Muscle of arm (tissue), 12 donors: Measurements from ENCODE around the gene EME2. TPM values are rescaled to one million over a fixed set of nuclear protein-coding genes. Genes with fewer than 3 reads are reported as not detected.

Source experiments
- DNase-seq: peaks from one replicate; pipeline ENCODE4 v3.0.0-alpha.2; 2013
- polyA plus RNA-seq, 12 donors: library from polyadenylated mRNA; unstranded; fragments of 120-200 nt; gene quantifications; one replicate each; pipeline ENCODE4 v1.2.1, GENCODE V29; 2013; ENCODE audit not compliant: insufficient read length in 12 of 12

The EME2 gene
- polyA plus RNA-seq, 12 donors = 4.4 to 13.3 (median 6.4) TPM; not detected in 1

- no peak for DNase-seq
These were observed 45.7 kb downstream of the EME2 start for GRCh38 chr16:1818204-1818872.

- no peak for DNase-seq
These were observed 46.4 kb downstream of the EME2 start for GRCh38 chr16:1818873-1819525.

GRCh38 chr16:1819611-1820010, 47.0 kb downstream of the EME2 start:
- no peak for DNase-seq

- no peak for DNase-seq
These were observed 47.7 kb downstream of the EME2 start for GRCh38 chr16:1820096-1820945.

- DNase-seq = no peak
These were observed 48.3 kb downstream of the EME2 start for GRCh38 chr16:1820946-1821290.

- no peak for DNase-seq
These were observed 49.4 kb downstream of the EME2 start for GRCh38 chr16:1821861-1822611.

GRCh38 chr16:1822801-1823200, 50.2 kb downstream of the EME2 start:
- no peak for DNase-seq

GRCh38 chr16:1823821-1824220, 51.2 kb downstream of the EME2 start:
- DNase-seq = no peak

GRCh38 chr16:1825381-1825863, 52.8 kb downstream of the EME2 start:
- DNase-seq = no peak

Other genes starting within 250 kb of the EME2 start
- gene TMEM204, start 239.1 kb upstream of the EME2 start, polyA plus RNA-seq = 10 to 100 TPM in 10 of 12 donors, 1 to 10 TPM in 1, not detected in 1; 8.7 to 15.9 (median 12.8) TPM
- gene IFT140, start 160.7 kb upstream of the EME2 start, polyA plus RNA-seq = 10 to 100 TPM in 6 of 12 donors, 1 to 10 TPM in 5, not detected in 1; 7.3 to 23.5 (median 10.8) TPM
- gene CRAMP1, start 160.4 kb upstream of the EME2 start, polyA plus RNA-seq = 10 to 100 TPM in 11 of 12 donors, not detected in 1; 12.0 to 37.0 (median 14.9) TPM
- 10 to 100 TPM in 11 of 12 donors, not detected in 1; 39.0 to 67.5 (median 48.1) TPM for gene JPT2, start 94.5 kb upstream of the EME2 start, polyA plus RNA-seq
- 100 to 1,000 TPM in 1 of 12 donors, 10 to 100 TPM in 10, not detected in 1; 27.6 to 108 (median 42.7) TPM for gene MAPK8IP3, start 66.6 kb upstream of the EME2 start, polyA plus RNA-seq
- 10 to 100 TPM in 11 of 12 donors, not detected in 1; 12.3 to 40.2 (median 14.8) TPM for gene NME3, start 1.3 kb upstream of the EME2 start, polyA plus RNA-seq
- gene MRPS34, start 324 bp downstream of the EME2 start, polyA plus RNA-seq = 10 to 100 TPM in 11 of 12 donors, not detected in 1; 31.3 to 85.2 (median 41.3) TPM
- 10 to 100 TPM in 11 of 12 donors, not detected in 1; 16.2 to 30.8 (median 22.0) TPM for gene SPSB3, start 9.8 kb downstream of the EME2 start, polyA plus RNA-seq
- gene NUBP2, start 10.2 kb downstream of the EME2 start, polyA plus RNA-seq = 10 to 100 TPM in 11 of 12 donors, not detected in 1; 30.4 to 52.7 (median 33.3) TPM
- gene IGFALS, start 20.9 kb downstream of the EME2 start, polyA plus RNA-seq = under 1 TPM in 10 of 12 donors, not detected in 2; 0.10 to 0.87 (median 0.21) TPM
- 10 to 100 TPM in 11 of 12 donors, not detected in 1; 27.4 to 49.0 (median 31.7) TPM for gene HAGH, start 54.0 kb downstream of the EME2 start, polyA plus RNA-seq
- 10 to 100 TPM in 11 of 12 donors, not detected in 1; 13.6 to 24.4 (median 18.0) TPM for gene FAHD1, start 54.4 kb downstream of the EME2 start, polyA plus RNA-seq
- 1 to 10 TPM in 2 of 12 donors, under 1 TPM in 8, not detected in 2; 0.08 to 3.0 (median 0.69) TPM for gene MEIOB, start 99.4 kb downstream of the EME2 start, polyA plus RNA-seq
- 10 to 100 TPM in 1 of 12 donors, 1 to 10 TPM in 1, under 1 TPM in 2, not detected in 8; 0.15 to 14.3 (median 2.1) TPM for gene HS3ST6, start 145.6 kb downstream of the EME2 start, polyA plus RNA-seq
- gene MSRB1, start 170.4 kb downstream of the EME2 start, polyA plus RNA-seq = 10 to 100 TPM in 11 of 12 donors, not detected in 1; 14.2 to 50.0 (median 27.8) TPM
- 10 to 100 TPM in 11 of 12 donors, not detected in 1; 12.8 to 93.9 (median 35.0) TPM for gene RPL3L, start 181.9 kb downstream of the EME2 start, polyA plus RNA-seq
- 100 to 1,000 TPM in 9 of 12 donors, 10 to 100 TPM in 2, not detected in 1; 95.8 to 145 (median 117) TPM for gene NDUFB10, start 186.7 kb downstream of the EME2 start, polyA plus RNA-seq
- gene RPS2, start 192.0 kb downstream of the EME2 start, polyA plus RNA-seq = 1,000 to 10,000 TPM; 2,162 to 3,862 (median 3,028) TPM
- not detected for gene RNF151, start 194.0 kb downstream of the EME2 start, polyA plus RNA-seq
- 10 to 100 TPM in 11 of 12 donors, not detected in 1; 16.7 to 31.5 (median 21.7) TPM for gene TBL3, start 199.2 kb downstream of the EME2 start, polyA plus RNA-seq
- 1 to 10 TPM in 3 of 12 donors, under 1 TPM in 6, not detected in 3; 0.38 to 1.4 (median 0.74) TPM for gene NOXO1, start 208.7 kb downstream of the EME2 start, polyA plus RNA-seq
- 10 to 100 TPM in 11 of 12 donors, not detected in 1; 10.9 to 40.2 (median 15.1) TPM for gene GFER, start 211.4 kb downstream of the EME2 start, polyA plus RNA-seq
- 1 to 10 TPM in 4 of 12 donors, under 1 TPM in 6, not detected in 2; 0.25 to 1.5 (median 0.86) TPM for gene SYNGR3, start 217.2 kb downstream of the EME2 start, polyA plus RNA-seq
- gene ZNF598, start 237.0 kb downstream of the EME2 start, polyA plus RNA-seq = 10 to 100 TPM in 11 of 12 donors, not detected in 1; 13.6 to 32.2 (median 18.6) TPM
- gene NPW, start 247.0 kb downstream of the EME2 start, polyA plus RNA-seq = 1 to 10 TPM in 8 of 12 donors, under 1 TPM in 2, not detected in 2; 0.56 to 3.1 (median 1.5) TPM